Stimulated activated CD4-positive, alpha-beta T cell treated with anti-CD3 and anti-CD28 coated beads, Interleukin-2, amount 100 ng/mL, for 48 hours (primary cell): ENCODE data around the gene DEFB123.
A peak's percentile ranks its signal among the peaks of the same experiment; 100 is the strongest.

Experiments
- DNase-seq, 2 donors: peaks; one replicate each; pipeline ENCODE4 v3.0.0-alpha.2; 2020

DEFB123 gene

GRCh38 chr20:31474758-31475427, 34.5 kb downstream of the DEFB123 start, which contains the start of the genes DEFB124 and REM1:
Gene DEFB124, minus strand, starts transcription at chr20:31475127. Its CDS starts 2,114 bp downstream, at chr20:31473013.
Gene REM1, plus strand, starts transcription at chr20:31475288. Its CDS starts 1,158 bp downstream, at chr20:31476446.
- no peak for DNase-seq

DNA sequence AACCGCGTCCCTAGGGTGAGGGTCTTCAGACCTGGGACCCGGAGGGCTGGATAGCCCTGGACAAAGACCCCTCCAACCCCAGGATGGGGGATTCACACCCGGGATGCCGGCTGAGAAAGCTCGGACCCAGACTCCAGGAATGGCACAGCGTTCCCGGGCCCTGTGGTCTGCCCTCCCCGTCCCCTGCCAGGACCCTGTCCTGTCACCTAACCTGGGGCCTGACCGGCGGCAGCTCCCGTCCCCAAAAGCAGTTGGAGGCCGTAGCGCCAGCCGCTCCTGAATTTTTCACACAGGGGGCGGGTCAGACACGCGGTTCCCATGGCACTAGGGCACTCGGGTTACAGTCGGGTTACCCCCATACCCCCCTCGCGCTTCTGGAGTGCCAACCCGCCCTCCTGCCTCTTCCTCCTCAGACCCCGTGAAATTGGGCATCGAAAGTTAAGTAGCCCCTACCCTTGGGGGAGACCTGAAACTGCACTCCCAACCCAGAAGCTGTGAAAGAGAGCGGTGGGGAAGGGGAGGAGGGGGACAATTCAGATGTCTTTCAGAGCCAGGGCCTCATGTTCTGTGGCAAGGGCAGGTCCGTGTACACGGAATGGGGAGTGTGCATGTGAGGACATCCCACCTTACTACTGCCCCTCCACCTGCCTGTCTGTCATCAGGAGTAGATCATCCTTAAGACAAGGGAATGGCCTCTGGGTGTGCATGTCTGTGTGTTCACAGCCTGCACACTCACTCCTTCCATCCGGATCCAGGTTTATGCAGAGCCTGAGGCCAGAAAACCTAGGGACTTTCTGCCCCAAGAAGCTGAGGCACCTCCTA, 35.3 kb downstream of the DEFB123 start:
- no peak for DNase-seq

GRCh38 chr20:31476294-31476585, 35.8 kb downstream of the DEFB123 start:
- no peak for DNase-seq

DNA sequence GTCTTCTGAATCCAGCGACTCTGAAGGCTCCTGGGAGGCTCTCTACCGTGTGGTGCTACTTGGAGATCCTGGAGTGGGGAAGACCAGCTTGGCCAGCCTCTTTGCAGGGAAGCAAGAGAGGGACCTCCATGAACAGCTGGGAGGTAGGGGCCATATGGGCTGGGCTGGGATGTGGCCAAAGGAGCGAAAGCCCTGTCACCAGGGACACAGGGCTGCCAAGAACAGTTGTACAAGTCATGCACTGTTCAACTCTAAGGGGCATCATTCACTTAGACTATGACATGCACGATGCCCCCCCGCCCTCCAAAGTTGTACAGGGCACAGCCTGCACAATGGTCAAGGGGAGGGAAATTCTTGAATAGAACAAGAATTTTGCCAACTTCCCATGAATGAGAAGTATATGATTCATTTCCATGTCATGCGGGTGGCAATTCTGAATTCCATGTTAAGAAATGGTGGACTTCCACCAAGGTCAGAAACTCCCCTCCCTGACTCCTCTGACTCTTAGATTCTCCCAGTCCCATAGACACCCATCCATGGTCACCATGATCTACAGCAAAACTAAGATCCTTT, 36.3 kb downstream of the DEFB123 start:
- no peak for DNase-seq

GRCh38 chr20:31484001-31484400, 43.6 kb downstream of the DEFB123 start:
- peak in 1 of 2 donors; percentile 16 for DNase-seq

DNA sequence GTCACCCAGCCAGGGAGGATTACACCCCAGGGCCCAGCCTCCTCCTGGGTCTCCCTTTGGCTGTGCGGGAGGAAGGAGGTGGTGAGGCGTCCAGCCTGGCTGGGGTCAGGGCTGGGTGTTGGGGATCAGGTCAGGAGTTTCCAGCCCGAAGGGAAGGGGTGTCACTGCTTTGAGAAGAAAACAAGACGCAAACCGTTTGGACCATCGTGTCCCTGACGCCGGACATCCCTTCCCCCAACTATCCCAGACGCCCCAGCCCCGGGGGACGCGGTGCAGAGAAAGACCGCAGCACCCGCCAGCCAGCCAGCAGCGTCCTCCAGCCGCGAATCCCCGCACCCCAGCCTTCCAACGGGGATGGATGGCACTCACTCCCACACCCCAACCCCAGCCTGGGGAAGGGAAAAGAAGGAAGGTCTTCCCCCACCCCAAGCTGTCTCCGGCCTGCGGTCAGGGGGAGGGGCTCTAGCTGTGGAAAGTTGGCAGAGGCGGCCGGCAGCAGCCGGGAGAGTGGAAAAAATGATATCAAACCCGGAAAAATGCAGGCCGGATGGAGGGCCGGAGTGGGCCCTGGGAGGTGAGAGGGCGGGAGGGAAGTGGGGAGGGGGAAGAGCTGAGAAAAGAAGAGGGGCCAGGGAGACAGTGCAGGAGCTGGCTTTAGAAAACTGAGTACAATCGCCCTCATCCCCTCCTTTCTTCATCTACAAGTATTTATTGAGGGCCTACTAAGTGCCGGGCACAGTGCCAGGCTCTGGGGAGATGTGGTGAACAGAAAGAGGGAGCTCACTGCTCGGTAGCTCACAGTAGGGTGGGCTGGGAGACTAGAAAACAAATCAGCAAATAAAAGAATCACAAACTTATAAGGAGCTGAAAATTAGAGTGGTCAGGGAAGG, 45.3 kb downstream of the DEFB123 start:
- no peak for DNase-seq

DNA sequence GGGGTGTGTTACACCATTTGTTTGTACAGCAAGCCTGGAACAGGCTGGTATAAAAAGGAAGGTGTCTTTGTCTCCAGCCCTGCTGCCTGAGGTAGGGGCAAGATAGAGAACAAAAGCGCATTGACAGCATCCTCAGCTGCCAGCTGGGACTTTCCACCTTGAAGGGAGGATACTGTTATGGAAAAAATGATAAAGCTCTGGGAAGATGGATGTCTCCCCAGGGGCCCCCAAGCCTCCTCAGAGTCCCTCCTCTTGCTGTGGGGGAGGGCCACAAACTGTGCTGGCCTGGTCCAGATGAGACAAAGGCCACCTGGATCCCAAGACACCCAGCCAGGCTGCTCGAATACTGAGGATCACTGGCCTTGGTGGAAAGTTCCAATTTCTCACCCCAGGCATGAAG, 47.7 kb downstream of the DEFB123 start:
- no peak for DNase-seq

- DNase-seq: no peak
Measured at GRCh38 chr20:31489152-31489551, 48.7 kb downstream of the DEFB123 start.

- DNase-seq: no peak
Measured at GRCh38 chr20:31490752-31491151, 50.3 kb downstream of the DEFB123 start.

GRCh38 chr20:31494131-31494530, 53.7 kb downstream of the DEFB123 start:
- no peak for DNase-seq

DNA sequence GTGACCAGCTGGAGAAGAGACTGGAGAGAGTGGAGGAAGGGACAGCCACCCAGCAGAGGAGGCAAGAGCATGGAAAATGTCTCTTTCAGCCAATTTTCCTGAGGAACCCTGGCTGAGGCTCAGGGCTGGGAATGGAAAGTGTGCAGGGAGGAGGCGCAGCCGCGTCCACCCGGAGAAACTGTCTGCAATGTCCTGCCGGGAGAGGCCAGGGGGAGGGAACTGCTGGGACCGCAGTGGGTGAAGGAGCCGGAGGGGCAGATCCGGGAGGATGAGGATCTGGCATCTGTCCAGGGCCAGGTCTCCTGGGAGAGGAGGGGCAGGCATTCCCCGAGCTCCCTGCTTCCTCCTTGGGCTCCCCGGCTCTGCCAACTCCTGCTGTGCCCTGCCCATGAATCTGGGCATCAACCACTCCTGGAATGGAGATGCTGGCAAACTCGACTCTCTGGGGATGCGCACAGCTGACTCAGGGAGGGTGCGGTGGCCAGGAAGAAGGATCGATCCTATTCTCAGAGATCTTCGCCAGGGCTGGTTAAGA, 56.4 kb downstream of the DEFB123 start:
- DNase-seq: no peak

- DNase-seq: no peak
Measured at GRCh38 chr20:31497838-31498540, 57.6 kb downstream of the DEFB123 start.
